Choroid plexus epithelial cell (primary cell): ENCODE measurements around the gene COX6B2.
A peak's percentile ranks its signal among the peaks of the same experiment; 100 is the strongest.
"Not testable (repeated sequence)": the region's sequence is repeated elsewhere in the genome, so short reads cannot be mapped to it uniquely, and the experiment has no call there.

ENCODE experiments used
- DNase-seq: peaks from one replicate; pipeline ENCODE4 v3.0.0-alpha.2; 2010; ENCODE audit warnings: low read depth
- H3K4me3 ChIP-seq: 2 replicates; pipeline ENCODE4 v1.5.1; 2011; ENCODE audit warnings: low read depth, mild to moderate bottlenecking, control low read depth, low read length, moderate library complexity
- CTCF ChIP-seq: conservative IDR thresholded peaks from 2 replicates; pipeline ENCODE4 v1.5.1; 2011; ENCODE audit warnings: low read depth, mild to moderate bottlenecking, control low read depth, inconsistent platforms, low read length, moderate library complexity

Gene COX6B2, protein sequence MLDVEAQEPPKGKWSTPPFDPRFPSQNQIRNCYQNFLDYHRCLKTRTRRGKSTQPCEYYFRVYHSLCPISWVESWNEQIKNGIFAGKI

GRCh38 chr19:55354698-55355212, at the start of gene COX6B2:
TSS of gene COX6B2 (minus strand) at chr19:55354719. CDS start at chr19:55354521, 198 bp downstream.
- H3K4me3 ChIP-seq = peak within 1 kb of the TSS; percentile 59
- TF ChIP-seq CTCF = no peak
- no peak for DNase-seq

- no peak overlapping the region for H3K4me3 ChIP-seq
- no peak for DNase-seq
Observed at GRCh38 chr19:55402509-55402908, 48.0 kb upstream of the COX6B2 start.

GRCh38 chr19:55401390-55401789, 46.9 kb upstream of the COX6B2 start:
- not testable (repeated sequence) for DNase-seq, H3K4me3 ChIP-seq

More at GRCh38 chr19:55402509-55402908, 48.0 kb upstream of the COX6B2 start:
- no peak for TF ChIP-seq CTCF

- DNase-seq = no peak
- no peak for TF ChIP-seq CTCF
- no peak overlapping the region for H3K4me3 ChIP-seq
Observed at GRCh38 chr19:55400281-55401087, 46.0 kb upstream of the COX6B2 start.

DNA sequence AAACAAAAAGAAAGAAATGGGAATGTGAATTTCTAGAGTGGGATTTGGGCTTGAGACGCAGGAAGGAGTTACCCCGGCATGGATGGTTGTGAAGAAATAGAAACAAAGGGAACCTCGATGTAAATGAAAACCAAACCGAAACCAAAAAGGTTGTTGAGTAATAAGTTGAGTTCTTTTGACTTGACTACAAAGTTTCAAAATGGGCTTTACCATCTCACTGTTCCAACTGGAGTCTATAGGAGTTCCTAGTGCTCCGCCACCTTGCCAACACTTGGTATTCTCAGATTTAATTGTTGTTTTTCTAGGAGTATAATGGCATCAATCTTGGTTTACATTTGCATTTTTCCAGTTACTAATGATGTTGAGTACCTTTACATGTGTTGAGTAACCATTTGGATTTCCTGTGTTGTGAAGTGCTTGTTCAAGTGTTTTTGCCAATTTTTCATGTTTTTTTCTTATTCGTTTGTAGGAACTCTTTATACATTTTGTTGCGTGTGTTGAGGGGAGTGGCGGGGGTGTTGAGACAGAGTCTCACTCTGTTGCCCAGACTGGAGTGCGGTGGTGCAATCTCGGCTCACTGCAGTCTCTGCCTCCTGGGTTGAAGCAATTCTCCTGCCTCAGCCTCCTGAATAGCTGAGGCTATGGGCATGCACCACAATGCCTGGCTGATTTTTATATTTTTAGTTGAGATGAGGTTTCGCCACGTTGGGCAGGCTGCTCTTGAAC, 43.8 kb upstream of the COX6B2 start:
- no peak overlapping the region for H3K4me3 ChIP-seq
- DNase-seq = no peak
- no peak for TF ChIP-seq CTCF

DNA sequence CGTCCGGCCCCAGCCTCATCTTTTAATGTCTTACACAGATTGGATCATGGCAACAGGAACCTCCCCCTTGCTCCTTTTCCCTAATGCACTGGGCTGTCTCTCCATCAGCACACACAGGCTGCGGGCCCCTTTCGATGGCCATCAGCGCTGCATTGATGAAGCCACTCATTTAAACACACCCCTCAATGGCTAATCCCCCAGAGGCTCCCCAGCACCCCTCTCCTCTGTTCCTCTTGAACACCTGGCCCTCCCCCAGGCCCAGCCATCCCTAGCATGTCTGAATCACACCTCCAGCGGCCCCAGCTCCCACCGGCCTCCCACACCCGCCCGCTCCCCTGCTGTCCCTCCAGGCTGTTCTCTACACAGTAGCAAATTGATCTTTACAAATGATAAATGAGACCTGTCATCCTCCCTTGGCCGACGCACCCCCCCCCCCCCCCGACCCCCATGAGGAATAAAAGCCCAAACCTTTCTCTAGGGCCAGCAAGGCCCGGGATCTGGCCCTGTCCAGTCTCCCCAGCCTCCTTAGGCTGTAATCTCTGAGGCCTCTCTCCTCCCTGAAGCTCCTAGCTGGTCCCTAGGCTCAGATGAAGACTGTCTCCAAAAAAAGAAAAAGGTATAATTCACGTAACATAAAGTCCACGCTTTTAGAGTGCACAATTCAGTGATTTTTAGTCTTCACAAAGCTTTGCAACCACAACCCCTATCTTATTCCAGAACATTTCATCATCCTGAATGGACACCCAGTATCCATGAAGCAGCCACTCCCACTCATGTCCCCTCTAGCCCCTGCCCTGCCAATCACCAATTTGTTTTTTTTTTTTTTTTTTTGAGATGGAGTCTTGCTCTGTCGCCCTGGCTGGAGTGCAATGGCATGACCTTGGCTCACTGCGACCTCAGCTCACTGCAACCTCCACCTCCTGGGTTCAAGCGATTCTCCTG, 38.6 kb upstream of the COX6B2 start:
- no peak for DNase-seq
- no peak overlapping the region for H3K4me3 ChIP-seq
- TF ChIP-seq CTCF = no peak
